Measurements from ENCODE around the gene IRF2BPL.

The IRF2BPL gene

DNA sequence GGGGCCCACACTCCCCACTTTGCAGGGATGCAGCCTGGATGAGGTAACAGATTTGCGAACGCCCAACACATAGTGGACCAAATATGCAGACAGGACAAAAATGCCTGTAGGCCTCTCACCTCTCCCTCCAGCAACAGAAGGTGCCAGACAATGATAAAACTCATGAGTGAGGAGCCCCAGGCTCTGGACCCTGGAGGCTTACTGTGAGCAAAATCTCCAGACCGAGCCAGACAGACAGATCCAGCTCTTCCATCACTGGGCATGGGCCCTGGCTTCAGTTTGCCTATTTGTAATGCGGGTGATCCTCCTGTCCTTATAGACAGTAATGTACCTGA lies 42.3 kb downstream of the IRF2BPL start:
- no peak for DNase-seq (ENCODE audit: low read depth)

DNA sequence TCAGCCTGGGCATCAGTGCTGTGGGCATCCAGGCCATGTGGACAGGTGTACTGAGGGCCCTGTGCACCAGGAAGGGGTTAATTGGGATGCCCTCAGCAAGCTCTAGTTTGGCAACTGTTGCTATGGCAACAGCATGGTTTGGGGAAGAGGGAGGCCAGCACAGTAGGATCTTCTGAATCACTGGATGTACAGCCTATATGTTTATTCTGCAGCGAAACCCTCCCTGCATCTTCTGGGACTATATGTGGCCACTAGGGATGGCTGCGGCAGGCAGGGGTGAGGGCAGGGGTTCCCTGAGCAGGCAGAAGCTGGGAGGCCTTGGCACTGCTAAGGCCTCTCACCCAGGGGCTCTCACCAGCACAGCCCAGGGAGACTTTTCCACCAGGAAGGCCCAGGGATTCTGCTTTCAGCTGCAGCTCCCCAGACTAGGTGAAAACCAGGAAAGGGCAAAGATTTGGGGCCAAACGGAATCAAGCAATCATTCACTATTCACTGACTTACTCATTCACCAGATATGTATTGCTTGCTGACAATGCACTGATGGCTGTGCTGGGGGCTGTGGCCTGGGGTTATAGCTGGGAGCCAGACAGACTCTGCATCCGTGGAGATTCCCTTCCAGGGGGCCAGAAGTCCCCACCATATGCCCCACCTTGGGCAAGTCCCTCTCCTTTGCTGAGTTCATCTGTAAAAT lies 42.8 kb downstream of the IRF2BPL start:
- DNase-seq (ENCODE audit: low read depth) = no peak

DNA sequence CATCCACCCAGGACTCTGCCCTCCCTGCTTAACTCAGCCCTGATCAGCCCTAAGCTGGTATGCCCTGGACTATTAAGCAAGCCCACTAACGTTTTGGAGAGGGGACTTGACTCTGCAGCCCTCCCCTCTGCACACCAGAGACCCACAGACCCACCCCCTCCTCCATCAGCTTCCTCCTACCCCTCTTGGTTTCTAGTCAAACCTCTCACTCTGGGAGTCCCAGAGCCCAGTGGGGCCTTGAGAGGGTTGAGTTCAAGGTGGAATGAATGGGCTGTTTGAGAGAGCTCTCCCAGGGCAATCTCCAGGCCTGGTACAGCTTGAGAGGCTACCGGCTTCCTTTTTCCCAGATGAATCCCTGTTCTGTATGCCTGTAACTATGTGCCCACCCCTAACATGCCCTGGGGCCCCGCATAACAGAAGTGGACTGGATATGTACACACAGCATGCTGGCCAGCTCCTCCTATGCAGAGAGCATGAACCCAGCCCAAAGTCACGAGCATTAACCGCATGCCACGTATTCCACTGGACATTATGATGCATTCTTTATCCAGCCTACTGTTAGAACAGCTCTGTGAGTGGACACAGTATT lies 43.6 kb downstream of the IRF2BPL start:
- DNase-seq (ENCODE audit: low read depth) = no peak

DNA sequence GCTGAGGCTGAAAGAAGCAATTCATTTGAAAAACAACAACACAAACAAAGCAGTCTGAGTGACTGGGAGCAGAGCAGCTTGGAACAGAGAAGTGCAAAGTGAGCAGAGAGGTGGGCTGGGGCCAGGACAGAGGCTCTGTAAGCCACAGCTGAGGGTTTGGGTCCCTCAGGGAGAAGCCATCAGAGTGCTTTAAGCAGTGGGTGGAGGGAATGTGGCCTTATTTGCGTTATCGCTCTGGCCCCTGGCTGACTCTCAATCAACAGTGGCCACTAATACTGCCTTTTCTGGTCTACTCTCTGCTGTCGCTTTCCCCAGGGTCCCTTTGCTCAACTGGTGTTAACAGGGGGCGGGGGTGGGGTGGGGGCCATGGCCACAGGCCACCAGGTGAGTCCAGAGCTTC lies 44.2 kb downstream of the IRF2BPL start:
- DNase-seq (ENCODE audit: low read depth) = no peak

DNA sequence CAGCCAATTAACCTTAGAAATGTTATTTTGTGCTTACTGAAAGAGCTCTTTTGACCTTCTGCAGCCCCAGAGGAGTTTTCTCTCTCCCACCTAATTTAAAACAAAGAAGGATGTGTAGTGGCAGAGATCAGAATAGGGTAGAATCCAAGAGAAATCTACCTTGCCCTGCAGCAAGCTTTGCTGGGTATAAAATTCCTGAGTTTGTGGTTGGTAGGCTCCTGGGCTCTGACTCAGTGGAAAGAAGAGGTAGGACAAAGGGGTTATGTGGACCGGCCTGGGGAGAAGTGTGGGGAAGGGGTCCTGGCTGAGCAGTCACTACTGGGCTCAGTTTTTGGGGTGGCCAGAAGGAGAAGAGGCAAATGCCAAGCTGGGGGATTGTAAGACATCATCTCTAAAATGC lies 46.8 kb downstream of the IRF2BPL start:
- DNase-seq (ENCODE audit: low read depth) = no peak

DNA sequence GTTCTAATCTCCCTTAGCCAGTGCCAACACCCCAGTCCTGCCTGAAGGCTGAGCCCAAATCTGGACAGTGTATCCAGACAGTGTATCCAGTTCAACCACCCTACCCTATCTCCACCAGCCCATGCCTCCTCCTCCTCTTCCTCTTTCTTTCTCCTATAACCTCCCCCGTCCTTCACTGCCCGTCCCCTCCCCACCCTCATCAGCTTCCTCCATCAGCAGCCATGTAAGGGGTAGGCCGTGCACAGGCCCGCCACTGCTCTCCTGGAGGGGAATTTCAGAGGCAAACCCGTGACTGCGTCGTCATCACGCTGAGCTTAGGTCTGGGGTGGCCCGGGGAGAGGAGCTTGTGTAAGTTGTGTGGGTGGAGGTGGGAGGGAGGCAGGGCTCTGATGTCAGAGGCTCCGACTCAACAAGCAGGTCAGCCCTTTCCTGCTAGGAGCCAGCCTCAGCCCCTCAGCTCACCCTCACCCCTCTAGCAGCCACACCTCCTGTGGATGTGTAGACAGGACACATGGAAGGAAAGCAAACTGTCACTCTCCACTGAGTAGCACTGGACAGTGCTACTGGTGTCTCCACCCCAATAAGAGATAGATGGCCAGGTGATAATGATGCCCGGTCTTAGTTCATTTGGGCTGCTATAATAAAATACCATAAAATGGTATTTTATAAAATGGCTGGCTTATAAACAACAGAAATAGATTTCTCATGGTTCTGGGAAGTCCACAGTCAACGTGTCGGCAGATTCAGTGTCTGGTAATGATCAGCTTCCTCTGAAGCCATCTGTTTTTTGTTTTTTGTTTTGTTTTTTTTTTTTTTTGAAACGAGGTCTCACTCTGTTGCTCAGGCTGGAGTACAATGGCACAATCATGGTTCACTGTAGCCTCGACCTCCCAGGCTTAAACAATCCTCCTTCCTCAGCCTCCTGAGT lies 50.5 kb downstream of the IRF2BPL start:
- peak; percentile 62 for DNase-seq (ENCODE audit: low read depth)

DNA sequence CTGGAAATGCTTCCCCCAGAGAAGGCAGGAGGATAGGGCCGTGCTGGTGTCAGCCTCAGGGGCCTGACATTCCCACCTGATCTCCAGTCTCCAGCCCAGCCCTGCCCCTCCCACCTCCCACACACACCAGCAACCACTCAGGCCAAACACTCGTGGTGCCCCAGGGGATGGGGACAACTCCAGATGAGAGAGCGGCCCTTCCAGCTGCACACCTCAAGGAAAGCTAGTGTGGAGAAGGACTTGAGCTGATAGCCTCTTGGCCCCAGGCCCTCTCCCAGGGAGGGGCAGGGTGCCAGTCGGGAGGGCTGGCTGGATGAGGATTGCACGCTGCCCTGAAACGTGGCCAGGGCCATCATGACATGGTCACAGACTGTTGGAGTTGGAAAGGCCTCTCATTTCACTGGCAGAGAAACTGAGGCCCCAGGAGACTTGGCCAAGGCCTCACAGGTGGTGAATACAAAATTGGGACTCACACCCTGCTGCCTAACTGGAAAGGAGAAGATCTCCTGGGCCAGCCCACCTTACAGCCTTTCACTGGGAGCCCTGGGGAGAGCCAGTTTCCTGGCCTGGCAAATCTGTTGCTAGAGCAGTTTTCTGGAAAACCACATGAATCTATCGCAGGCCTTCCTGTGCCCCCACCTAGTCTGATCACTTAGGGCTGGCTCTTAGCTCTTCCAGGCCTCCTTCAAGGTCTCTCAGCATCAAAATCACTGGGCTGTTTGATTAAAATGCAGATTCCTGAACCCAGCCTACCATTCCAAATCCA lies 52.1 kb downstream of the IRF2BPL start:
- DNase-seq (ENCODE audit: low read depth) = no peak

DNA sequence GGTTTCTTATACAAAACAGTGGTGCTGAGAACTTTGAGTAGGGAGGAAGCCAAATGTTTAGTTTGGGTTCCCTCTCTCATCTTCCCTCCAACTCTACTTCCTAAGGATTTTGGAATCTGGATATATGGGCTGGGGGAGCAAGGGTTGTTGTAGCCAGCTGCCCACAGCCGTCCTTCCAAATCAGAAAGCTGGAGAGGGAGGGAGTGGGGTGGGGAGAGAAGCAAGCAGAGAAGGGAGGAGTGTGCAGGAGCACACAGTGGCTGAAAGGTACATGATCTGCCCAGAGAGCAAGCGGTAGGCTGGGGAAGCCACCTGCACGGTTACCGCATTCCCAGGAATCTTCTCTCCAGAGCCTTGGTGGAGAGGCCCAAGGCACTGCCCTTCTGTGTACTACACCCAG lies 52.7 kb downstream of the IRF2BPL start:
- no peak for DNase-seq (ENCODE audit: low read depth)

DNA sequence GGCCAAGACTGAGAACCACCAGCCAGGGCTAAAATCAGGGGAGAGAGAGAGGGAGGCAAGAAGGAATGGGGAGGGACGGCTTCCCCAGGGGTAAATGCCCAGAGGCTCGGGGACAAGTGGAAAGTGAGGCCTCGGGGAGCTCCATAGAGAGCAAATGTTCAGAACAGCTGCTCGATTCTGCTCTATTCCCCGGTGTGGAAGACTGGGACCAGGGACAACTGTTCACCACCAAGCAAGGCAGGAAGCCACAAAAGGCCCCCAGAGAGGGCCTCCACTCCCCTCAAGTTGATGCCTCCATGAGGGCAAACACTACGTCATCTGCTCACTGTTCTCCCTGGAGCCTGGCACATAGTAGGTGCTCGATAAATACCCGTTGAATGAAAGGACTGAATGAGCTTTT lies 53.5 kb downstream of the IRF2BPL start:
- DNase-seq (ENCODE audit: low read depth) = no peak

All from activated T-cell treated with anti-CD3 and anti-CD28 coated beads for 1 hour (primary cell).